SU-DHL-6 (cell line): ENCODE results near the gene ABCB11.

Experiments
- H2AFZ ChIP-seq: fragments of 200-600 bp; sonication (generic); 2 replicates; pipeline ENCODE4 v1.6.1; 2014; ENCODE audit warnings: low read depth, mild to moderate bottlenecking, moderate library complexity, mixed read lengths, antibody characterized with exemption, low read length; ENCODE audit not compliant: severe bottlenecking
- H3F3A ChIP-seq: fragments of 200-600 bp; shearing (Covaris generic); 2 replicates; pipeline ENCODE4 v1.6.0; 2016; ENCODE audit warnings: antibody characterized with exemption, mild to moderate bottlenecking; ENCODE audit not compliant: insufficient read depth
- H3K27ac ChIP-seq: fragments of 200-600 bp; sonication (generic); 2 replicates; pipeline ENCODE4 v1.5.1; 2016; ENCODE audit warnings: low read depth, mild to moderate bottlenecking, low read length, moderate library complexity, mixed read lengths
- H3K27me3 ChIP-seq: fragments of 200-600 bp; sonication (generic), shearing (Covaris generic); 2 replicates; pipeline ENCODE4 v1.6.0; 2014; ENCODE audit warnings: mild to moderate bottlenecking, low read length
- H3K36me3 ChIP-seq: fragments of 200-600 bp; sonication (generic); 2 replicates; pipeline ENCODE4 v1.6.1; 2014; ENCODE audit warnings: mild to moderate bottlenecking, low read length, mixed read lengths
- H3K4me2 ChIP-seq: fragments of 300-600, 200-600 bp; shearing (Covaris generic), sonication (generic); 2 replicates; pipeline ENCODE4 v1.6.0; 2014; ENCODE audit warnings: low read length, low read depth, mild to moderate bottlenecking; ENCODE audit not compliant: poor library complexity, severe bottlenecking
- H3K4me3 ChIP-seq: fragments of 200-600 bp; sonication (generic); 2 replicates; pipeline ENCODE4 v1.5.1; 2014; ENCODE audit warnings: antibody characterized with exemption, low read length, mild to moderate bottlenecking, mixed read lengths; ENCODE audit not compliant: insufficient read depth, poor library complexity, severe bottlenecking
- H3K79me2 ChIP-seq: fragments of 200-600 bp; sonication (generic); 2 replicates; pipeline ENCODE4 v1.6.1; 2014; ENCODE audit warnings: mild to moderate bottlenecking, low read length, moderate library complexity; ENCODE audit not compliant: insufficient read depth
- H3K9ac ChIP-seq: fragments of 200-600 bp; sonication (generic); 2 replicates; pipeline ENCODE4 v1.7.0; 2014; ENCODE audit warnings: mild to moderate bottlenecking, low read length
- H3K9me2 ChIP-seq: fragments of 200-600 bp; sonication (generic); replicated peaks from 2 replicates; pipeline ENCODE4 v1.6.1; 2014; ENCODE audit warnings: low read length; ENCODE audit not compliant: insufficient read depth
- H3K9me3 ChIP-seq: fragments of 200-600 bp; sonication (generic); 2 replicates; pipeline ENCODE4 v1.6.1; 2014; ENCODE audit warnings: low read length, mixed read lengths; ENCODE audit not compliant: insufficient read depth
- H4K20me1 ChIP-seq: fragments of 200-600 bp; sonication (generic); 2 replicates; pipeline ENCODE4 v1.6.1; 2014; ENCODE audit warnings: low read depth, mild to moderate bottlenecking, antibody characterized with exemption, low read length, moderate library complexity, mixed read lengths
- CTCF ChIP-seq: fragments of 200-600 bp; sonication (generic); IDR thresholded peaks from one replicate; pipeline ENCODE4 v1.5.1; 2017; ENCODE audit warnings: antibody characterized with exemption, mild to moderate bottlenecking, low read length, moderate library complexity; ENCODE audit not compliant: insufficient read depth, poor library complexity, severe bottlenecking
- EZH2phosphoT487 ChIP-seq: fragments of 200-600 bp; sonication (generic), shearing (Covaris generic); conservative IDR thresholded peaks from 2 replicates; pipeline ENCODE4 v1.6.1; 2018; ENCODE audit warnings: mild to moderate bottlenecking, antibody characterized with exemption, low read length, moderate library complexity, mixed read lengths

Gene ABCB11

GRCh38 chr2:168977608-168978007 lies 53.5 kb downstream of the ABCB11 start:
- no peaks in the 10 kb centered on the region for H3F3A ChIP-seq
- H3K27me3 ChIP-seq, result no peaks in the 10 kb centered on the region
- H3K79me2 ChIP-seq, result no peaks in the 10 kb centered on the region
- no peaks in the 10 kb centered on the region for H3K9me3 ChIP-seq
- H3K4me2 ChIP-seq, result no peak overlapping the region
- H3K27ac ChIP-seq, result no peak overlapping the region
- no peak overlapping the region for H3K9ac ChIP-seq
- H4K20me1 ChIP-seq, result no peaks in the 10 kb centered on the region
- TF ChIP-seq EZH2phosphoT487, result no peak
- no peak for TF ChIP-seq CTCF
- no peaks in the 10 kb centered on the region for H3K9me2 ChIP-seq
- H2AFZ ChIP-seq, result no peak overlapping the region
- no peaks in the 10 kb centered on the region for H3K36me3 ChIP-seq
- H3K4me3 ChIP-seq, result no peak overlapping the region

- Histone ChIP-seq H4K20me1 (no peaks in the 10 kb centered on the region), H3K4me3 (no peak overlapping the region), H3K4me2 (no peak overlapping the region), H3K9me3 (no peaks in the 10 kb centered on the region), H3K27ac (no peak overlapping the region), H3K79me2 (no peaks in the 10 kb centered on the region), H3K36me3 (no peaks in the 10 kb centered on the region), H3K9ac (no peak overlapping the region), H3K9me2 (no peaks in the 10 kb centered on the region), H2AFZ (no peak overlapping the region), H3K27me3 (no peaks in the 10 kb centered on the region), H3F3A (no peaks in the 10 kb centered on the region)
- TF ChIP-seq EZH2phosphoT487 (no peak), CTCF (no peak)
Measured at GRCh38 chr2:168976034-168976654, 55.0 kb downstream of the ABCB11 start.

GRCh38 chr2:168974428-168974827 lies 56.7 kb downstream of the ABCB11 start:
- Histone ChIP-seq H3K36me3 (no peaks in the 10 kb centered on the region), H3K9ac (no peak overlapping the region), H3K9me3 (no peaks in the 10 kb centered on the region), H3K4me3 (no peak overlapping the region), H3K79me2 (no peaks in the 10 kb centered on the region), H3K27me3 (no peaks in the 10 kb centered on the region), H3K9me2 (no peaks in the 10 kb centered on the region), H2AFZ (no peak overlapping the region), H4K20me1 (no peaks in the 10 kb centered on the region), H3K4me2 (no peak overlapping the region), H3K27ac (no peak overlapping the region), H3F3A (no peaks in the 10 kb centered on the region)
- TF ChIP-seq EZH2phosphoT487 (no peak), CTCF (no peak)
